Neutrophil (primary cell): ENCODE results near the gene ATP5PO.
"Not testable (repeated sequence)": the region's sequence is repeated elsewhere in the genome, so short reads cannot be mapped to it uniquely, and the experiment has no call there.

Experiments
- H3K27ac ChIP-seq: fragments of 200-600 bp; sonication (generic); 2 replicates; pipeline ENCODE4 v1.5.1; 2016; ENCODE audit warnings: mild to moderate bottlenecking, moderate library complexity
- H3K27me3 ChIP-seq: fragments of 200-600 bp; sonication (generic); 2 replicates; pipeline ENCODE4 v1.6.0; 2016; ENCODE audit warnings: mild to moderate bottlenecking
- H3K36me3 ChIP-seq: fragments of 200-600 bp; sonication (generic); 2 replicates; pipeline ENCODE4 v1.5.1; 2017
- H3K4me1 ChIP-seq, 2 experiments: fragments of 200-600 bp in 1 of 2; sonication (generic) in 1 of 2; 1 replicate in 1 of 2; 2 replicates in 1 of 2; pipeline versions ENCODE4 v1.5.1 to v1.6.1; 2013 to 2016; ENCODE audit warnings: low read depth in 1 of 2, low read length in 1 of 2, mild to moderate bottlenecking in 1 of 2, moderate library complexity in 1 of 2; ENCODE audit not compliant: control insufficient read depth in 1 of 2, insufficient read depth in 1 of 2
- H3K4me3 ChIP-seq, 2 experiments: fragments of 200-600 bp in 1 of 2; sonication (generic) in 1 of 2; 1 replicate in 1 of 2; 2 replicates in 1 of 2; pipeline ENCODE4 v1.5.1; 2013 to 2016; ENCODE audit warnings: low read depth in 1 of 2, low read length in 1 of 2, mild to moderate bottlenecking in 1 of 2, moderate library complexity in 1 of 2
- H3K9me3 ChIP-seq: fragments of 200-600 bp; sonication (generic); 2 replicates; pipeline ENCODE4 v1.5.1; 2016
- TF ChIP-seq, protein P1 (sequence below): fragments of 200-600 bp; sonication (generic); IDR thresholded peaks from 2 replicates; pipeline ENCODE4 v1.5.1; 2016; ENCODE audit warnings: antibody characterized with exemption

ATP5PO gene

DNA sequence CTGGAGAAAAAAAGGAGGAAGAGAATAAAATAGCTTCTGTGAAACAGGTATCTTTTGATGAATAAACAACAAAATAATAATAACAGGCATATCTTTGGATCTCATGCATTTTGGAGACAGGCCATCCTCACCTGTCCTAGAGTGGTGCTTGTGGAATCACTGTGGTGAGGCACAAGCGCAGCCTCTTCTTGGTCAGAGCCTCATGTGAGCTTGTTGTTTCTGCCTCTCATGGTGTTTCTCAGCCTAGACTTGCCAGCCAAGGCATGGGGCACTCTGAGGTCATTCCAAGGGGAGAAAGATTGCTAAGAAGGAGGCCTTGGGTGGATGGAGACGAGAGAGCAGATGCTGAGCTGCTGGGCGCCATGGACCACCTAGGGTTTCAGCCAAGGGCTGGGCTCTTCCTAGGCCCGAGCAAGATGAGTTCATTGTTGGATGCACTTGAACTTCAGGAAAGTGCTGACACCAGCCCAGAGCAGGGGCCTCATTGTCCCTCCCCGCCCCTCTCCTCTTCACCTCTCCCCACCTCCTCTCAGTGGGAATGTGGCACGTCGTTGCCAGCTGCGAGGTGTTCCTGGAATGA lies 49.5 kb downstream of the ATP5PO start:
- H3K36me3 ChIP-seq: no peaks in the 10 kb centered on the region
- no peaks in the 10 kb centered on the region for H3K27me3 ChIP-seq
- H3K4me3 ChIP-seq: no peak overlapping the region
- H3K27ac ChIP-seq: no peak overlapping the region
- peaks cover 3 to 7% of the 10 kb centered on the region in 2 experiments for H3K4me1 ChIP-seq
- TF ChIP-seq, protein P1, sequence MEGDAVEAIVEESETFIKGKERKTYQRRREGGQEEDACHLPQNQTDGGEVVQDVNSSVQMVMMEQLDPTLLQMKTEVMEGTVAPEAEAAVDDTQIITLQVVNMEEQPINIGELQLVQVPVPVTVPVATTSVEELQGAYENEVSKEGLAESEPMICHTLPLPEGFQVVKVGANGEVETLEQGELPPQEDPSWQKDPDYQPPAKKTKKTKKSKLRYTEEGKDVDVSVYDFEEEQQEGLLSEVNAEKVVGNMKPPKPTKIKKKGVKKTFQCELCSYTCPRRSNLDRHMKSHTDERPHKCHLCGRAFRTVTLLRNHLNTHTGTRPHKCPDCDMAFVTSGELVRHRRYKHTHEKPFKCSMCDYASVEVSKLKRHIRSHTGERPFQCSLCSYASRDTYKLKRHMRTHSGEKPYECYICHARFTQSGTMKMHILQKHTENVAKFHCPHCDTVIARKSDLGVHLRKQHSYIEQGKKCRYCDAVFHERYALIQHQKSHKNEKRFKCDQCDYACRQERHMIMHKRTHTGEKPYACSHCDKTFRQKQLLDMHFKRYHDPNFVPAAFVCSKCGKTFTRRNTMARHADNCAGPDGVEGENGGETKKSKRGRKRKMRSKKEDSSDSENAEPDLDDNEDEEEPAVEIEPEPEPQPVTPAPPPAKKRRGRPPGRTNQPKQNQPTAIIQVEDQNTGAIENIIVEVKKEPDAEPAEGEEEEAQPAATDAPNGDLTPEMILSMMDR: no peak
- H3K9me3 ChIP-seq: no peaks in the 10 kb centered on the region

DNA sequence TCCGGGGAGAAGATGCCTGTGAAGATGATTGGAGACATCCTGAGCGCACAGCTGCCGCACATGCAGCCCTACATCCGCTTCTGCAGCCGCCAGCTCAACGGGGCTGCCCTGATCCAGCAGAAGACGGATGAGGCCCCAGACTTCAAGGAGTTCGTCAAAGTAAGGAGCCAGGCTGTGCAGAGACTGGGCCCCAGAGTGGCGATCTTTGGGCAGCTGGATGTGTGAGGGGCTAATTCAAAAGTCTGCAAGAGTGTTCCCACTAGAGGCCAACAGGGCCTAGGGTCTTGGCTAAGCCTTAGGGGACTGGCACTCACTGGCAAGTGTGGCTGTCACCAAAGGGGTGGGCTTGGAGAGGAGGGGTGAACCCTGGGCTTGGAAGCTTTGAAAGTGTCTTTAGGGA lies 50.4 kb downstream of the ATP5PO start:
- TF ChIP-seq, protein P1: no peak
- H3K27ac ChIP-seq: no peak overlapping the region
- no peaks in the 10 kb centered on the region for H3K4me1 ChIP-seq
- H3K27me3 ChIP-seq: no peaks in the 10 kb centered on the region
- H3K4me3 ChIP-seq: no peak overlapping the region
- H3K36me3 ChIP-seq: no peaks in the 10 kb centered on the region
- no peaks in the 10 kb centered on the region for H3K9me3 ChIP-seq

DNA sequence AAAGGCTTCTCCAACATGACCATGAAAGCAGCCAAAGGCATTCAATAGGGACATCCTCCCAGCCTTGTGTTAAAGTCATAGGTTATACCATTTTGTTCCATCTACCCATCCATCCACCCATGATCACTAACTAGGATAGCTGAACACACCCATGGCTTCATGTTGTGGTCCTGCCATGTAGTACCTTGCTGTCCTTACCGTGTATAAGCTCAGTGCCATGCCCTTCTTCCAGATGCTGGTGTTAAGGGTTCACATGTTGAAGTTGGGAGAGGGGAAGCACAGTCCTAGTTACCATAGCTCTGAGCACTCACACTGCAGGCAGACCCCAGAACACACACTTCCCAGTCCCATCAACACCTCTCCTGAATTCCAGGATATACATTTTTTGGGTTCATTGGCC lies 51.5 kb downstream of the ATP5PO start:
- H3K36me3 ChIP-seq: no peaks in the 10 kb centered on the region
- H3K27me3 ChIP-seq: no peaks in the 10 kb centered on the region
- no peaks in the 10 kb centered on the region for H3K9me3 ChIP-seq
- H3K27ac ChIP-seq: no peak overlapping the region
- no peak overlapping the region for H3K4me3 ChIP-seq
- TF ChIP-seq, protein P1: no peak
- H3K4me1 ChIP-seq: no peaks in the 10 kb centered on the region

DNA sequence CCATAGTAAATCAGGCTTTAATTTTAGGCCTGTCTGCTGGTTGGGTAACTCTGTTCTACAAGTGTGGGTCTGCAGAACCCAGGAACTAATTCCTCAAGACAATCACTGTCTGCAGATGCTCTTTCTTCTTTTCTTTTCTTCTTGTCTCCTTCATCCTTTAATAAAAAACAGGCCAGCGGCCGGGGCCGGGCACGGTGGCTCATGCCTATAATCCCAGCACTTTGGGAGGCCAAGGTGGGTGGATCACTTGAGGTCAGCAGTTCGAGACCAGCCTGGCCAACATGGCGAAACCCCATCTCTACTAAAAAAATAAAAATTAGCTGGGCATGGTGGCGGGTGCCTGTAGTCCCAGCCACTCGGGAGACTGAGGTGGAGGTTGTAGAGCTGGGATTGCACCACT lies 52.4 kb downstream of the ATP5PO start:
- not testable (repeated sequence) for H3K27ac ChIP-seq, H3K9me3 ChIP-seq, H3K36me3 ChIP-seq, H3K27me3 ChIP-seq, H3K4me1 ChIP-seq, H3K4me3 ChIP-seq

DNA sequence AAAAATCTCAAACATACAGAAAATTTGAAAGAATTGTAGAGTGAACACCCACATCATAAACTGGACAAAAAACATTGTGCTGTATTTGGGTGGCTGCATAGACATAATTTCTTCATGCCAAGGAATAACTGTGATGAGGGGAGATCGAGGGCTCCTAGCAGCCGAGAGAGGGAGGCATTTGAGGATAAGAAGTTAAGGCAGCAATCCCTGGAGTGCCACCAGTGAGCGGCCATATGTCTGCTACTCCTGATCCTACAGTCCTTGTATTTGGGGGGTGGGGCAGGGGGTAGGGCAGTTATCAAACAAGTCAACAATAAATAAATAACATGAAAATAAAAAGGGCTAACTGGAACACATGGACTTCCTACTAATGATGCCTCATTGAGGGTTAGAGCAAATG lies 54.5 kb downstream of the ATP5PO start:
- no peaks in the 10 kb centered on the region for H3K36me3 ChIP-seq
- H3K9me3 ChIP-seq: no peaks in the 10 kb centered on the region
- H3K27me3 ChIP-seq: no peaks in the 10 kb centered on the region
- no peak overlapping the region for H3K4me3 ChIP-seq
- TF ChIP-seq, protein P1: no peak
- H3K27ac ChIP-seq: no peak overlapping the region
- no peaks in the 10 kb centered on the region for H3K4me1 ChIP-seq

DNA sequence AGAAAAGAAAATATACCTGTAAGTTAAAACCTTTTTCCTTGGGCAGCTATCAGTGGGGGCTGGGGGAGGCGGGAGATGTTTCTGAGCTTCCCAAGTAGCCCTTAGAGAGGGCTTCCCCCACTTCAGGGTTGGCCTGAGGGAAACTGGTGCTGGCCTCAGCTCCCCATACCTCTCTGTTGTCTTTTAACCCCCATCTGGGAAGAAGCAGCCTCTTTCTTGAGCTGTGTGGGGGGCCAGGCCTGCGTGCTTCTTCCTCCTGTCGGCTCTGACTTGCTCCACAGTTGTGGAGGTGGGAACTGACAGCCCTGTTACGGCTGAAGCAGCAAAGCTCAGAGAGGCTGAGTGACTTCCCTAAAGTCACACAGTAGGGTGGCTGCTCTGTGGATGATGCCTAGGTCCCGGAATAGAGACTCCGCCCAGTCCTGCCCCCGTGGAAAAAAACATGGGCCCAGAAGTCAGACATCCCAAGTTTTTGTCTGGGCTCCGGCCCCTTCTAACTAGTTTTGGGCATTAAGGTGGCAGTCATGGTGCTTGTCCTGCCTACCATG lies 55.2 kb downstream of the ATP5PO start:
- Histone ChIP-seq H3K27me3 (no peaks in the 10 kb centered on the region), H3K27ac (no peak overlapping the region), H3K4me3 (no peak overlapping the region), H3K36me3 (no peaks in the 10 kb centered on the region), H3K4me1 (no peaks in the 10 kb centered on the region), H3K9me3 (no peaks in the 10 kb centered on the region)
- TF ChIP-seq, protein P1: no peak
